BJ (cell line): ENCODE results near the gene GPC6. TPM values are rescaled to one million over a fixed set of nuclear protein-coding genes. Genes with fewer than 3 reads are reported as not detected.

Experiments used
- CTCF ChIA-PET: fragments of 350-600 bp; formaldehyde crosslinking; extraction: SDS; loops from one replicate; lab custom pipeline; 2021; ENCODE audit warnings: antibody characterized with exemption, inconsistent platforms; lab: Yijun Ruan, JAX
- POLR2A ChIA-PET: fragments of 300-600 bp; sonication (Branson Sonifier 250); formaldehyde crosslinking; extraction: SDS; loops from one replicate; lab custom pipeline; 2021; ENCODE audit warnings: antibody characterized with exemption; lab: Charles Lee
- DNase-seq: peaks from one replicate; pipeline ENCODE4 v3.0.0-alpha.2; 2011; ENCODE audit warnings: low read depth
- H3K27me3 ChIP-seq: 2 replicates; pipeline ENCODE4 v1.6.0; 2011; ENCODE audit warnings: low read length; ENCODE audit not compliant: control insufficient read depth, insufficient read depth
- H3K36me3 ChIP-seq: 2 replicates; pipeline ENCODE4 v1.5.1; 2011; ENCODE audit warnings: low read length; ENCODE audit not compliant: control insufficient read depth, insufficient read depth
- H3K4me3 ChIP-seq: 2 replicates; pipeline ENCODE4 v1.5.1; 2011; ENCODE audit warnings: low read depth, mild to moderate bottlenecking, control low read depth, low read length
- polyA minus RNA-seq: library from RNA; depleted of rRNA, polyadenylated mRNA; stranded (reverse); fragments of >200 nt; gene quantifications from 2 replicates; pipeline ENCODE4 v1.2.3, GENCODE V29; 2011; rRNA and poly(A)+ RNA removed
- polyA plus RNA-seq: library from polyadenylated mRNA; depleted of rRNA; stranded (reverse); fragments of >200 nt; gene quantifications from 2 replicates; pipeline ENCODE4 v1.2.3, GENCODE V29; 2011; rRNA removed
- TF ChIP-seq, protein P1 (sequence below): IDR thresholded peaks from 2 replicates; pipeline ENCODE4 v1.5.1; 2011; ENCODE audit warnings: low read depth, mild to moderate bottlenecking, control low read depth, inconsistent platforms, low read length, moderate library complexity; ENCODE audit not compliant: insufficient read depth

The GPC6 gene
- polyA plus RNA-seq (19.7 and 23.0 TPM in 2 replicates), polyA minus RNA-seq (23.6 and 27.9 TPM in 2 replicates)

DNA sequence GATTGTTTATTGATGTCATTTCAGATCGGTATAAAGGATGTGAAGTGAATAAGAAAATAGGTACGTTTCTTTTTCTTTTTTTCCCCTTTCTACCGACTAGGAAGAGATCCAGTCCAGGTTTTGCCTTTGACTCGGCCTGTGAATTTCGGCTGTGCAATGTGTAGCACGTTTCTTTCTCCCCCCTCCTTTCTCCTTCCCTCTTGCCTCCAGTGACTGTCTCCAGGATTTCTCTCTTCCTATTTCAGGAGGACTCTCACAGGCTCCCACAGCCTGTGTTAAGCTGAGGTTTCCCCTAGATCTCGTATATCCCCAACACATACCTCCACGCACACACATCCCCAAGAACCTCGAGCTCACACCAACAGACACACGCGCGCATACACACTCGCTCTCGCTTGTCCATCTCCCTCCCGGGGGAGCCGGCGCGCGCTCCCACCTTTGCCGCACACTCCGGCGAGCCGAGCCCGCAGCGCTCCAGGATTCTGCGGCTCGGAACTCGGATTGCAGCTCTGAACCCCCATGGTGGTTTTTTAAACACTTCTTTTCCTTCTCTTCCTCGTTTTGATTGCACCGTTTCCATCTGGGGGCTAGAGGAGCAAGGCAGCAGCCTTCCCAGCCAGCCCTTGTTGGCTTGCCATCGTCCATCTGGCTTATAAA is at the start of gene GPC6:
Gene GPC6, plus strand, starts transcription at position 185 of the 657 bp plus-strand sequence.
- peak within 1 kb of the TSS; percentile 82 for H3K4me3 ChIP-seq
- ChIA-PET CTCF (interaction anchor here (0.7 to 1.1 kb wide), 4 partner anchors 9 to 22 kb away, joined by 3 to 4 read pairs (median 3); no protein-coding TSS in a partner anchor), POLR2A (no interaction called here)

DNA sequence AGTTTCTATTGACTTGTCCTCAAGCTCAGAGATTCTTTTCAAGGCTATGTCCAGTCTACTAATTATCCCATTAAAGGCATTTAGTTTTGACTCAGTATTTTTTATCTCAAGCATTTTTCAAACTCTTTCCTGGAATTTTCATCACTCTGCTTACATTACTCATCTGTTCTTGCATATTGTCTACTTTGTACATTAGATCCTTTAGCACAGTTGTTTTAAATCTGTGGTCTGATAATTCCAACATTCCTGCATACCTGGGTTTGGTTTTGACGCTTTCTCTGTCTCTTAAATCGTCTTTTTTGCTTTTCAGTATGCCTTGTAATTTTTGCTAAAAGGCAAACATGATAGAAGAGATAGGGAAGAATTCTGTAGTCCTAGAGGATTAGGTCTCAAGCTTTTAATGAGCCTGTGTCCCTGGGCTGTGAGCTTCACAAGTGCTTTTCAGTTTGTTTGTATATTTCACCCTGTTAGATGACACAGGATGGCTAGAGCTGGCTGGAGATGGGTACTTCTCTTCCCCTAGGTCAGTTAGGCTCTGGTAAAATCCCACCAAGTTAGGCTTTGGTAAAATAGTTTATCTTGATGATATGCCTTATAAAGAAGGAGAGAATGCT is 46.1 kb upstream of the GPC6 start:
- TF ChIP-seq, protein P1, sequence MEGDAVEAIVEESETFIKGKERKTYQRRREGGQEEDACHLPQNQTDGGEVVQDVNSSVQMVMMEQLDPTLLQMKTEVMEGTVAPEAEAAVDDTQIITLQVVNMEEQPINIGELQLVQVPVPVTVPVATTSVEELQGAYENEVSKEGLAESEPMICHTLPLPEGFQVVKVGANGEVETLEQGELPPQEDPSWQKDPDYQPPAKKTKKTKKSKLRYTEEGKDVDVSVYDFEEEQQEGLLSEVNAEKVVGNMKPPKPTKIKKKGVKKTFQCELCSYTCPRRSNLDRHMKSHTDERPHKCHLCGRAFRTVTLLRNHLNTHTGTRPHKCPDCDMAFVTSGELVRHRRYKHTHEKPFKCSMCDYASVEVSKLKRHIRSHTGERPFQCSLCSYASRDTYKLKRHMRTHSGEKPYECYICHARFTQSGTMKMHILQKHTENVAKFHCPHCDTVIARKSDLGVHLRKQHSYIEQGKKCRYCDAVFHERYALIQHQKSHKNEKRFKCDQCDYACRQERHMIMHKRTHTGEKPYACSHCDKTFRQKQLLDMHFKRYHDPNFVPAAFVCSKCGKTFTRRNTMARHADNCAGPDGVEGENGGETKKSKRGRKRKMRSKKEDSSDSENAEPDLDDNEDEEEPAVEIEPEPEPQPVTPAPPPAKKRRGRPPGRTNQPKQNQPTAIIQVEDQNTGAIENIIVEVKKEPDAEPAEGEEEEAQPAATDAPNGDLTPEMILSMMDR = no peak
- Histone ChIP-seq H3K4me3 (no peak overlapping the region), H3K27me3 (no peaks in the 10 kb centered on the region), H3K36me3 (no peaks in the 10 kb centered on the region)
- ChIA-PET CTCF (interaction anchor here (0.6 kb wide), 1 partner anchor 88 kb away, joined by 3 read pairs; no protein-coding TSS in a partner anchor), POLR2A (no interaction called here)
- DNase-seq = peak; percentile 37

More for the DNA sequence above, at the start of gene GPC6:
- DNase-seq = no peak
- TF ChIP-seq, protein P1 = no peak
- H3K27me3 ChIP-seq = no peaks in the 10 kb centered on the region
- H3K36me3 ChIP-seq = no peaks in the 10 kb centered on the region

DNA sequence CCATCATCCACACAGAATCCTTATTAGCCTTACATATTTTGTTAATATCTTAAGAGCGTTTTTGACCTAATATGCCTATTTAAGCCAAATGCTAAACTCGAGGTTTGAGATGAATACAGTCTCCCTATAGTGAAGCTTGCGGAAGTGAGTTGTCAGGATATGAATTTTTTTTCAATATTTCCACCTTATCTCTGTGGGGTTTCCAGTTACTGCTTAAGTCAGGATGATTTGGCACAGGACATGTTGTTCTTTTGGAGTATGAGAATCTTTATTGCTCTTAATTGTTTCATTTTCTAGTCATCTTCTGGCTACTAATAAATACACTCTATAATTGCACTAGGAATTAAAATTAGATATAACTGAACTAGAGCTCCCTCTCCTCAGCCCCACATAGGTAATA is 44.2 kb upstream of the GPC6 start:
- POLR2A ChIA-PET = no interaction called here
- Histone ChIP-seq H3K36me3 (no peaks in the 10 kb centered on the region), H3K4me3 (no peak overlapping the region), H3K27me3 (no peaks in the 10 kb centered on the region)
- DNase-seq = no peak
- TF ChIP-seq, protein P1 = no peak
- CTCF ChIA-PET = no interaction called here

DNA sequence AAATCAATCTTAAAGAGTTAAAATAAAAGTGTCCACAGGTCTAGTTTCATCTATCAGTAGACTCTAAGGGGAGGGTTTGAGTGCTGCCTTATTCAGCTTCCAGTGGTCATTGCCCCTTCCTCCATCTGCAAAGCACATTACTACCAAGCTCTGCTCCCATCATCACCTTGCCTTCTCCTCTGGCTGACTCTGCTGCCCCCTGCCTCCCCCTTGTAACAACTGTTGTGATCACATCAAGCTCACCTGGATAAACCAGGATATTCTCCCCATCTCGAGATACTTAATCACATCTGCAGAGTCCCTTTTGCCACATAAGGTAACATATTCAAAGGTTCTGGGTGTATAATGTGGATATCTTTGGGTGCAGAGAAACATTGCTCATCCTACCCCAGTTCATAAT is 43.3 kb upstream of the GPC6 start:
- POLR2A ChIA-PET = no interaction called here
- H3K4me3 ChIP-seq = no peak overlapping the region
- TF ChIP-seq, protein P1 = no peak
- H3K27me3 ChIP-seq = no peaks in the 10 kb centered on the region
- no peak for DNase-seq
- CTCF ChIA-PET = no interaction called here
- no peaks in the 10 kb centered on the region for H3K36me3 ChIP-seq

DNA sequence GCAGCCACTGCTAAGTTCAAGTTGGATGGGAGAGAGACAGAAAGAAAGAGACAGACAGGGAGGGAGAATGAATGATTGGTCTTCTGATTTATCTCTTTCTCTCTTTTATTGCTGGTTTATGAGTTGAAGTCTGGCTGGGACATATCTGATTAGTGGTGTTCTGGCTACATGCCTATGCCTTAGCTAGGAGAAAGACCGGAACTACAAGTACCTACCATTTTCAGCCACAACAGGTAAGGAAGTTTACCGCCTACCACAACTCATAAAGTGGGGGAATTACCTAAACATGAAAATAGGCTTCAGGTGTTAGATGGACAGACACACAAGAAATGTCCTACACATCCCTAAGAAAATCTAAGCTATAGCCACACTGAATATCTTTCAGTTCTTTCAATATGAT is 36.6 kb upstream of the GPC6 start:
- TF ChIP-seq, protein P1 = no peak
- CTCF ChIA-PET = no interaction called here
- no peak for DNase-seq
- Histone ChIP-seq H3K27me3 (no peaks in the 10 kb centered on the region), H3K4me3 (no peak overlapping the region), H3K36me3 (no peaks in the 10 kb centered on the region)
- POLR2A ChIA-PET = no interaction called here
